Astrocyte (in vitro differentiated cells and primary cell): Measurements from ENCODE around the gene CERT1. TPM values are rescaled to one million over a fixed set of nuclear protein-coding genes. Genes with fewer than 3 reads are reported as not detected.

Experiments used
- DNase-seq: peaks from one replicate; pipeline ENCODE4 v3.0.0-alpha.2; 2010; ENCODE audit warnings: low read depth
- FAIRE-seq: peaks from 2 replicates; lab custom pipeline; 2011; peaks lifted over from hg19 to GRCh38; lab: Jason Lieb, UNC
- H2AFZ ChIP-seq: 2 replicates; pipeline ENCODE4 v1.6.0; 2012; ENCODE audit warnings: low read depth, low read length, inconsistent platforms
- H3K27ac ChIP-seq: 2 replicates; pipeline ENCODE4 v1.5.1; 2011; ENCODE audit warnings: low read depth, low read length, inconsistent platforms
- H3K27me3 ChIP-seq: 2 replicates; pipeline ENCODE4 v1.6.0; 2011; ENCODE audit warnings: low read length, inconsistent platforms; ENCODE audit not compliant: insufficient read depth
- H3K36me3 ChIP-seq: 2 replicates; pipeline ENCODE4 v1.5.1; 2011; ENCODE audit warnings: low read length, inconsistent platforms; ENCODE audit not compliant: insufficient read depth
- H3K4me1 ChIP-seq: 2 replicates; pipeline ENCODE4 v1.5.1; 2011; ENCODE audit warnings: low read length, inconsistent platforms; ENCODE audit not compliant: insufficient read depth
- H3K4me2 ChIP-seq: 2 replicates; pipeline ENCODE4 v1.6.0; 2012; ENCODE audit warnings: low read length, inconsistent platforms
- H3K4me3 ChIP-seq: 2 replicates; pipeline ENCODE4 v1.5.1; 2011; ENCODE audit warnings: low read depth, mild to moderate bottlenecking, low read length, inconsistent platforms; ENCODE audit not compliant: insufficient read depth
- H3K79me2 ChIP-seq: 2 replicates; pipeline ENCODE4 v1.6.0; 2012; ENCODE audit warnings: mild to moderate bottlenecking, low read length, inconsistent platforms; ENCODE audit not compliant: insufficient read depth
- H3K9ac ChIP-seq: 2 replicates; pipeline ENCODE4 v1.6.0; 2012; ENCODE audit warnings: mild to moderate bottlenecking, low read length, inconsistent platforms
- H3K9me3 ChIP-seq: 2 replicates; pipeline ENCODE4 v1.5.1; 2012; ENCODE audit warnings: low read depth, mild to moderate bottlenecking, low read length, inconsistent platforms; ENCODE audit not compliant: insufficient read depth
- H4K20me1 ChIP-seq: 2 replicates; pipeline ENCODE4 v1.6.0; 2012; ENCODE audit warnings: low read length, inconsistent platforms; ENCODE audit not compliant: insufficient read depth
- H3K27ac Mint-ChIP-seq: one replicate; pipeline ENCODE4 v1.8.0; 2021; ENCODE audit warnings: mild to moderate bottlenecking, mixed read lengths; ENCODE audit not compliant: unreplicated experiment
- H3K27me3 Mint-ChIP-seq: one replicate; pipeline ENCODE4 v1.8.0; 2021; ENCODE audit warnings: low read depth, mixed read lengths; ENCODE audit not compliant: unreplicated experiment
- H3K36me3 Mint-ChIP-seq: one replicate; pipeline ENCODE4 v1.8.0; 2021; ENCODE audit warnings: low read depth, mixed read lengths; ENCODE audit not compliant: unreplicated experiment
- H3K4me1 Mint-ChIP-seq: one replicate; pipeline ENCODE4 v1.8.0; 2021; ENCODE audit warnings: low read depth, mixed read lengths; ENCODE audit not compliant: unreplicated experiment
- H3K4me3 Mint-ChIP-seq: one replicate; pipeline ENCODE4 v1.8.0; 2021; ENCODE audit warnings: mild to moderate bottlenecking, moderate library complexity, mixed read lengths; ENCODE audit not compliant: unreplicated experiment
- H3K9me3 Mint-ChIP-seq: one replicate; pipeline ENCODE4 v1.8.0; 2021; ENCODE audit warnings: mild to moderate bottlenecking, mixed read lengths; ENCODE audit not compliant: unreplicated experiment
- EZH2 ChIP-seq: IDR thresholded peaks from 2 replicates; pipeline ENCODE4 v1.6.1; 2012; ENCODE audit warnings: mild to moderate bottlenecking, low read length, inconsistent platforms; ENCODE audit not compliant: insufficient read depth
- total RNA-seq: library from RNA; stranded (reverse); gene quantifications from 2 replicates; pipeline ENCODE4 v1.2.1, GENCODE V29; 2021
- TF ChIP-seq, protein P1 (sequence below): IDR thresholded peaks from 2 replicates; pipeline ENCODE4 v1.5.1; 2011; ENCODE audit warnings: low read depth, mild to moderate bottlenecking, inconsistent platforms, low read length, moderate library complexity; ENCODE audit not compliant: insufficient read depth

Gene CERT1
- total RNA-seq, 1 donor from 2014 or later = 29.6 TPM

DNA sequence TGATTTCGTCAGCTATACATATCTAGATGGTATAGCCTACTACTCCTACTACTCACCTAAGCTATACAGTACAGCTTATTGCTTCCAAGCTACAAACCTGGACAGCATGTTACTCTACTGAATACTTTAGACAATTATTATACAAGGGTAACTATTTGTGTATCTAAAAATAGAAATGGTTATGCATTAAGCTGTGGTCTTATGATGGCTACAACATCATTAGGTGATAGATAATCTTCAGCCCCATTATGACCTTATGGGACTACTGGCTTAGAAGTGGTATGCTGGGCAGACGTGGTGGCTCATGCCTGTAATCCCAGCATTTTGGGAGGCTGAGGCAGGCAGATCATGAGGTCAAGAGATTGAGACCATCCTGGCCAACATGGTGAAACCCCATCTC lies 40.2 kb downstream of the CERT1 start:
- FAIRE-seq = no peak

DNA sequence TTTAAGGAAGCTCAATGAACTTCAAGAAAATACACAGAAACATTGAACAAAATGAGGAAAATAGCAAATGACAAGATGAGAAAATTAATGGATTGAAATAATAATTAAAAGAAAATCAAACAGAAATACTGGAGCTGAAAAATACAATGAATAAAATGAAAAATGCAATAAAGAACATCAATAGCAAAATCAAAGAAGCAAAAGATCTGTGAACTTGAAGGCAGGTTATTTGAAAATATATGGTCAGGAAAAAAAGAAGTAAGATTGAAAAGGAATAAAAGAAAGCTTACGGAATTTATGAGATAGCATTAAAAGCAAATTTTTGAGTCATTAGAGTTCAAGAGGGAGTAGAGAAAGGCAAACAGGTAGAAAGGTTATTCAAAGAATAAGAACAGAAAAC lies 42.4 kb downstream of the CERT1 start:
- TF ChIP-seq, protein P1, sequence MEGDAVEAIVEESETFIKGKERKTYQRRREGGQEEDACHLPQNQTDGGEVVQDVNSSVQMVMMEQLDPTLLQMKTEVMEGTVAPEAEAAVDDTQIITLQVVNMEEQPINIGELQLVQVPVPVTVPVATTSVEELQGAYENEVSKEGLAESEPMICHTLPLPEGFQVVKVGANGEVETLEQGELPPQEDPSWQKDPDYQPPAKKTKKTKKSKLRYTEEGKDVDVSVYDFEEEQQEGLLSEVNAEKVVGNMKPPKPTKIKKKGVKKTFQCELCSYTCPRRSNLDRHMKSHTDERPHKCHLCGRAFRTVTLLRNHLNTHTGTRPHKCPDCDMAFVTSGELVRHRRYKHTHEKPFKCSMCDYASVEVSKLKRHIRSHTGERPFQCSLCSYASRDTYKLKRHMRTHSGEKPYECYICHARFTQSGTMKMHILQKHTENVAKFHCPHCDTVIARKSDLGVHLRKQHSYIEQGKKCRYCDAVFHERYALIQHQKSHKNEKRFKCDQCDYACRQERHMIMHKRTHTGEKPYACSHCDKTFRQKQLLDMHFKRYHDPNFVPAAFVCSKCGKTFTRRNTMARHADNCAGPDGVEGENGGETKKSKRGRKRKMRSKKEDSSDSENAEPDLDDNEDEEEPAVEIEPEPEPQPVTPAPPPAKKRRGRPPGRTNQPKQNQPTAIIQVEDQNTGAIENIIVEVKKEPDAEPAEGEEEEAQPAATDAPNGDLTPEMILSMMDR = no peak
- TF ChIP-seq EZH2 = no peak
- Mint-ChIP-seq H3K4me3 (no peak overlapping the region), H3K36me3 (peaks cover 8% of the 10 kb centered on the region), H3K9me3 (peaks cover 6% of the 10 kb centered on the region), H3K27me3 (no peaks in the 10 kb centered on the region), H3K27ac (no peak overlapping the region), H3K4me1 (peaks cover 3% of the 10 kb centered on the region)
- H3K4me1 ChIP-seq = no peaks in the 10 kb centered on the region
- H3K9me3 ChIP-seq = peaks cover 6% of the 10 kb centered on the region
- no peaks in the 10 kb centered on the region for H3K27me3 ChIP-seq
- no peak overlapping the region for H3K9ac ChIP-seq
- FAIRE-seq = no peak
- H4K20me1 ChIP-seq = peaks cover 71% of the 10 kb centered on the region
- no peak overlapping the region for H3K4me3 ChIP-seq
- H3K79me2 ChIP-seq = peaks cover 60% of the 10 kb centered on the region
- H3K4me2 ChIP-seq = no peak overlapping the region
- no peak for DNase-seq
- H3K36me3 ChIP-seq = no peaks in the 10 kb centered on the region
- H2AFZ ChIP-seq = no peak overlapping the region
- H3K27ac ChIP-seq = no peak overlapping the region

More for the DNA sequence above, 40.2 kb downstream of the CERT1 start:
- H3K9ac ChIP-seq = no peak overlapping the region
- no peaks in the 10 kb centered on the region for H3K4me1 ChIP-seq
- no peak overlapping the region for H3K4me3 ChIP-seq
- peaks cover 6% of the 10 kb centered on the region for H3K9me3 Mint-ChIP-seq
- peaks cover 6% of the 10 kb centered on the region for H3K9me3 ChIP-seq
- no peak overlapping the region for H3K4me2 ChIP-seq
- H3K36me3 Mint-ChIP-seq = peaks cover 8% of the 10 kb centered on the region
- DNase-seq = no peak
- no peak for TF ChIP-seq EZH2
- TF ChIP-seq, protein P1 = no peak
- peaks cover 2% of the 10 kb centered on the region for H3K4me1 Mint-ChIP-seq
- H3K27me3 Mint-ChIP-seq = no peaks in the 10 kb centered on the region
- no peak overlapping the region for H3K27ac ChIP-seq
- H3K36me3 ChIP-seq = no peaks in the 10 kb centered on the region
- H3K27ac Mint-ChIP-seq = no peak overlapping the region
- no peak overlapping the region for H2AFZ ChIP-seq
- H3K27me3 ChIP-seq = no peaks in the 10 kb centered on the region
- peaks cover 53% of the 10 kb centered on the region for H3K79me2 ChIP-seq
- H4K20me1 ChIP-seq = peaks cover 56% of the 10 kb centered on the region
- no peak overlapping the region for H3K4me3 Mint-ChIP-seq

DNA sequence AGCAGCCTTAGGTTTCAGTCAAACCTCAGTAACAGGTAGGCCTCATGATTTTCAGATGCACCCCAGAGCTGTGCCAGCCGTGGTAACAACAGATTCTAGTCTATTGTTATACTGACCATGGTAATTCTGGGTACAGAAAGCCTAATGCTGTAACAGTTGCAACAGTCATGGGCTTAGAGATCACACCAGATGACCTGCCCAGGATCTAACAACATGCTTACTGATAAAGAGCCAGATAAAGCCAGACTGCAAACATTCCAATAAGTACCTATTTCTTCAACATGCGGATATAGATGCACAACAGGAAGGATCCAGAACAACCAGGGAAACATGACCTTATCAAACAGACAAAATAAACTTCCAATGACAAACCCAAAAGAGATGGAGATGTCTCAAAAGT lies 42.8 kb downstream of the CERT1 start:
- H3K36me3 Mint-ChIP-seq = peaks cover 8% of the 10 kb centered on the region
- Histone ChIP-seq H2AFZ (no peak overlapping the region), H3K27me3 (no peaks in the 10 kb centered on the region), H3K9ac (no peak overlapping the region), H3K4me1 (no peaks in the 10 kb centered on the region), H3K79me2 (peaks cover 64% of the 10 kb centered on the region), H4K20me1 (peaks cover 75% of the 10 kb centered on the region), H3K36me3 (no peaks in the 10 kb centered on the region), H3K27ac (no peak overlapping the region), H3K9me3 (peaks cover 6% of the 10 kb centered on the region), H3K4me2 (no peak overlapping the region), H3K4me3 (no peak overlapping the region)
- DNase-seq (no peak), FAIRE-seq (no peak)
- no peaks in the 10 kb centered on the region for H3K27me3 Mint-ChIP-seq
- H3K4me3 Mint-ChIP-seq = no peak overlapping the region
- no peak overlapping the region for H3K27ac Mint-ChIP-seq
- H3K4me1 Mint-ChIP-seq = peaks cover 4% of the 10 kb centered on the region
- peaks cover 6% of the 10 kb centered on the region for H3K9me3 Mint-ChIP-seq
- TF ChIP-seq EZH2 = no peak
- TF ChIP-seq, protein P1 = no peak
